Colonic mucosa (tissue), 4 donors: ENCODE measurements around the gene DNAJA3. TPM values are rescaled to one million over a fixed set of nuclear protein-coding genes. Genes with fewer than 3 reads are reported as not detected.

ENCODE experiments used
- DNase-seq: peaks from one replicate; pipeline ENCODE4 v3.0.0-alpha.2; 2020
- H3K27ac ChIP-seq: fragments of 200-600 bp; one replicate; pipeline ENCODE4 v1.8.0; 2021
- H3K27me3 ChIP-seq: fragments of 200-600 bp; one replicate; pipeline ENCODE4 v1.8.0; 2021
- H3K36me3 ChIP-seq: fragments of 200-600 bp; one replicate; pipeline ENCODE4 v1.8.0; 2021
- H3K4me1 ChIP-seq: fragments of 200-600 bp; one replicate; pipeline ENCODE4 v1.8.0; 2021; ENCODE audit warnings: mild to moderate bottlenecking
- H3K4me3 ChIP-seq: fragments of 200-600 bp; one replicate; pipeline ENCODE4 v1.8.0; 2021
- H3K9ac ChIP-seq, 2 donors: one replicate each; pipeline ENCODE4 v1.7.0; 2013; ENCODE audit warnings: control low read depth in 2 of 2, low read depth in 2 of 2, low read length in 2 of 2
- H3K9me3 ChIP-seq: fragments of 200-600 bp; one replicate; pipeline ENCODE4 v1.8.0; 2021
- CTCF ChIP-seq: fragments of 200-600 bp; IDR thresholded peaks from one replicate; pipeline ENCODE4 v1.8.0; 2022; ENCODE audit warnings: antibody characterized with exemption, mild to moderate bottlenecking
- intact Hi-C: fragments of 100-400 bp; cut with DNase I; formaldehyde crosslinking; loops from one replicate; pipeline ENCODE4 v1.14.1; 2022
- total RNA-seq, 2 donors: library from RNA; stranded (reverse); fragmentation: NEBNext Ultra II Directional in 1 of 2; extraction: Animal tissue kit (Norgen Biotek cat#: 25700) in 1 of 2; gene quantifications; one replicate each; pipeline ENCODE4 v1.2.1, GENCODE V29; 2021
- donor health status: healthy.
- donor health status: DM: no; HTN: no; CAD: no.
- donor health status: DM: no; HTN: no; CAD: no.

Gene DNAJA3
- total RNA-seq, 2 donors from 2014 or later, result 48.3 to 76.1 TPM

DNA sequence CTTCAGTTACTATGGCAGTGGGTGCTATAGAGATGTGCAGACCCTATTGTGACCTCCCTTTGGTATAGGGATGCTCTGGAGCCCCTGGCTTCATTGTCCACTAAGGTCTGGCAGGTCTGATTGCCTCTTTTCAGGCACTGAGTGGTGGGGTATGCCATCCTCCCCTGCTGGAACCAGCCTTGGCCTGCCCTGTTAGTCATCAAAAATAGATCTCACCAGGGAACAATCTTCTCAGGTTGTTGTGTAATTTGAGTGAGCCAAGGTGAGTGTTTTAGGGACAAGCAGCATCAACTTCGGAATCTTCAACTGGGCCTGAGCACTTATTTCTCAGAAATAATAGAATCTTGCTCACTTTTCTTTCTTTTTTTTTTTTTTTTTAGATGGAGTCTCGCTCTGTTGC is 70.1 kb downstream of the DNAJA3 start:
- Histone ChIP-seq H3K9ac (no peak overlapping the region), H3K4me3 (no peak overlapping the region), H3K27ac (no peak overlapping the region), H3K4me1 (peaks cover 5% of the 10 kb centered on the region), H3K9me3 (no peaks in the 10 kb centered on the region), H3K27me3 (no peaks in the 10 kb centered on the region), H3K36me3 (no peaks in the 10 kb centered on the region)
- intact Hi-C loops, result no loop called here
- no peak for DNase-seq
- TF ChIP-seq CTCF, result no peak

DNA sequence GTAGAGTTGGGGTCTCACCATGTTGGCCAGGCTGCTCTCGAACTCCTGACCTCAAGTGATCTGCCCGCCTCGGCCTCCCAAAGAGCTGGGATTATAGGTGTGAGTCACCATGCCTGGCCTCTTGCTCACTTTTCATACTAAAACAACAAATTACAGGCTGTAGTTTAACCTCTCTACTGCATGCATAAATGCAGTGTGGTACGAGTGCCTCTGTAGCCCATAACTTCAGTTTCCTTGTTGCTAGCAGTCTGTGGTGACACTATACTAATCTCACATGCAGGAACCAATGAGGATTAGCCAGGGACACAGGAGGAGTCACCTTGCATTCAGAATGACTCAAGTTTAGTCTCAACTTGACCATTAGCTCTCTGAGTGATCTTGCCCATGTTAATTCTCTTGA is 70.6 kb downstream of the DNAJA3 start:
- no peak for TF ChIP-seq CTCF
- Histone ChIP-seq H3K27ac (no peak overlapping the region), H3K9me3 (no peaks in the 10 kb centered on the region), H3K4me3 (no peak overlapping the region), H3K27me3 (no peaks in the 10 kb centered on the region), H3K4me1 (peaks cover 6% of the 10 kb centered on the region), H3K36me3 (no peaks in the 10 kb centered on the region), H3K9ac (no peak overlapping the region)
- intact Hi-C loops, result no loop called here
- no peak for DNase-seq

GRCh38 chr16:4498546-4499195 is 73.0 kb downstream of the DNAJA3 start:
- H3K9me3 ChIP-seq, result no peaks in the 10 kb centered on the region
- no peak overlapping the region for H3K9ac ChIP-seq
- H3K27ac ChIP-seq, result no peak overlapping the region
- no peaks in the 10 kb centered on the region for H3K36me3 ChIP-seq
- TF ChIP-seq CTCF, result no peak
- no peak overlapping the region for H3K4me3 ChIP-seq
- DNase-seq, result no peak
- no peaks in the 10 kb centered on the region for H3K27me3 ChIP-seq
- H3K4me1 ChIP-seq, result peaks cover 6% of the 10 kb centered on the region
- intact Hi-C loops, result no loop called here

DNA sequence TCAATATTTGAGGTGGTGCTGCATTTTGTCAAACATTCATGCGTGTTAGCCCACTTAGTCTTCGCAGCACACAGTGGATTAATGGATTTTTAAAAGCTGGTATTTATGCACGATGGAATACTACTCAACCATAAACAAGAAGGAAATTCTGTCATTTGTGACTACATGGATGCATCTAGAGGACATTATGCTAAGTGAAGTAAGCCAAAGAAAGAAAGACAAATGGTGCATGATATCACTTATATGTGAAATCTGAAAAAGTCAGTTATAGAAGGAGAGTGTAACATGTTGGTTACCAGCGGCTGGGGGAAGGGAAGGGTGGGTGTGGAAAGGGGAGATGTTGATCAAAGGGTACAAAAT is 73.5 kb downstream of the DNAJA3 start:
- no peak for TF ChIP-seq CTCF
- H3K27me3 ChIP-seq, result no peaks in the 10 kb centered on the region
- H3K4me3 ChIP-seq, result no peak overlapping the region
- DNase-seq, result no peak
- peaks cover 6% of the 10 kb centered on the region for H3K4me1 ChIP-seq
- H3K27ac ChIP-seq, result no peak overlapping the region
- no peaks in the 10 kb centered on the region for H3K36me3 ChIP-seq
- H3K9ac ChIP-seq, result no peak overlapping the region
- no peaks in the 10 kb centered on the region for H3K9me3 ChIP-seq
- intact Hi-C loops, result no loop called here

DNA sequence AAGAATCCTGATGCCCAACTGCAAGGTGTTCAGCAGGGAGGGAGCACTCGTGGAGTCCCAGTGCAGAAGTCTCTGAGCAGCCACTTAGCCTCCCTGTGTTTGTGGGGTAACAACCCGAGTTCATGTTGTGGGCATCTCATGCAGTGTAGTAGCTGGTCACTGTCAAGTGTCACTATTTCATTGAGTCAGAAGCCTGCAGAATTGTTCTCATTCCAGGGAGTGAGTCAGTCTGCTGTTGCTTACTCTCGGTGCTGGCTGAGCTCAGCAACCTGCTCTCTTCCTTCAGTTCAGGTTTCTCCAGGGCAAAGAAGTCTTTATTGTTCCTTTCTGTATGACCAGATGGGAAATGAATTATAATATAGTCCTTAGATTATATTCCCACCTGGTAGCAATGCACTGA is 74.6 kb downstream of the DNAJA3 start:
- intact Hi-C loops, result no loop called here
- no peak for TF ChIP-seq CTCF
- H3K4me3 ChIP-seq, result no peak overlapping the region
- no peaks in the 10 kb centered on the region for H3K36me3 ChIP-seq
- peak overlapping the region; percentile 14 for H3K27ac ChIP-seq
- no peaks in the 10 kb centered on the region for H3K9me3 ChIP-seq
- peaks cover 6% of the 10 kb centered on the region for H3K4me1 ChIP-seq
- DNase-seq, result no peak
- H3K27me3 ChIP-seq, result no peaks in the 10 kb centered on the region
- no peak overlapping the region for H3K9ac ChIP-seq
